ENCODE results near the gene C16orf95.
"Not testable (repeated sequence)": the region's sequence is repeated elsewhere in the genome, so short reads cannot be mapped to it uniquely, and the experiment has no call there.

The C16orf95 gene

GRCh38 chr16:87293990-87294389 lies 23.2 kb downstream of the C16orf95 start:
- no peak for DNase-seq (ENCODE audit: low read depth in 2 of 2, low spot score in 1 of 2)

GRCh38 chr16:87291944-87292343 lies 25.2 kb downstream of the C16orf95 start:
- no peak for DNase-seq (ENCODE audit: low read depth in 2 of 2, low spot score in 1 of 2)

GRCh38 chr16:87288753-87289362 lies 28.3 kb downstream of the C16orf95 start:
- DNase-seq (ENCODE audit: low read depth in 2 of 2, low spot score in 1 of 2), result no peak

- DNase-seq (ENCODE audit: low read depth in 2 of 2, low spot score in 1 of 2), result no peak
Measured at GRCh38 chr16:87286839-87287626, 30.2 kb downstream of the C16orf95 start.

GRCh38 chr16:87284183-87284582 lies 33.0 kb downstream of the C16orf95 start:
- DNase-seq (ENCODE audit: low read depth in 2 of 2, low spot score in 1 of 2), result no peak

GRCh38 chr16:87279094-87279658 lies 38.0 kb downstream of the C16orf95 start:
- DNase-seq (ENCODE audit: low read depth in 2 of 2, low spot score in 1 of 2), result no peak

- no peak for DNase-seq (ENCODE audit: low read depth in 2 of 2, low spot score in 1 of 2)
Measured at GRCh38 chr16:87278191-87279093, 38.8 kb downstream of the C16orf95 start.

- no peak for DNase-seq (ENCODE audit: low read depth in 2 of 2, low spot score in 1 of 2)
Measured at GRCh38 chr16:87276924-87277323, 40.3 kb downstream of the C16orf95 start.

- no peak for DNase-seq (ENCODE audit: low read depth in 2 of 2, low spot score in 1 of 2)
Measured at GRCh38 chr16:87276091-87276701, 41.0 kb downstream of the C16orf95 start.

GRCh38 chr16:87274794-87275193 lies 42.4 kb downstream of the C16orf95 start:
- DNase-seq (ENCODE audit: low read depth in 2 of 2, low spot score in 1 of 2), result no peak

GRCh38 chr16:87273471-87274030 lies 43.6 kb downstream of the C16orf95 start:
- no peak for DNase-seq (ENCODE audit: low read depth in 2 of 2, low spot score in 1 of 2)

- no peak for DNase-seq (ENCODE audit: low read depth in 2 of 2, low spot score in 1 of 2)
Measured at GRCh38 chr16:87271256-87271655, 45.9 kb downstream of the C16orf95 start.

GRCh38 chr16:87267566-87267965 lies 49.6 kb downstream of the C16orf95 start:
- no peak for DNase-seq (ENCODE audit: low read depth in 2 of 2, low spot score in 1 of 2)

- DNase-seq (ENCODE audit: low read depth in 2 of 2, low spot score in 1 of 2), result no peak
Measured at GRCh38 chr16:87266846-87267245, 50.3 kb downstream of the C16orf95 start.

- DNase-seq (ENCODE audit: low read depth in 2 of 2, low spot score in 1 of 2), result no peak
Measured at GRCh38 chr16:87265261-87265660, 51.9 kb downstream of the C16orf95 start.

GRCh38 chr16:87264634-87265033 lies 52.6 kb downstream of the C16orf95 start:
- no peak for DNase-seq (ENCODE audit: low read depth in 2 of 2, low spot score in 1 of 2)

- DNase-seq (ENCODE audit: low read depth in 2 of 2, low spot score in 1 of 2), result no peak
Measured at GRCh38 chr16:87263418-87264052, 53.7 kb downstream of the C16orf95 start.

- DNase-seq (ENCODE audit: low read depth in 2 of 2, low spot score in 1 of 2), result no peak
Measured at GRCh38 chr16:87259431-87259830, 57.8 kb downstream of the C16orf95 start.

GRCh38 chr16:87258653-87259052 lies 58.5 kb downstream of the C16orf95 start:
- not testable (repeated sequence) for DNase-seq (ENCODE audit: low read depth in 2 of 2, low spot score in 1 of 2)

- no peak for DNase-seq (ENCODE audit: low read depth in 2 of 2, low spot score in 1 of 2)
Measured at GRCh38 chr16:87255866-87256265, 61.3 kb downstream of the C16orf95 start.

Measured in stimulated activated CD8-positive, alpha-beta memory T cell treated with anti-CD3 and anti-CD28 coated beads, Interleukin-4, amount 100 ng/mL, for 4 hours (primary cell).